K562 (cell line): ENCODE results near the gene STXBP6.

ENCODE experiments used
- EZH2 ChIP-seq: IDR thresholded peaks from 2 replicates; pipeline ENCODE4 v1.6.1; 2012; ENCODE audit warnings: low read depth, mild to moderate bottlenecking, inconsistent platforms, low read length, borderline replicate concordance
- POLR2AphosphoS2 ChIP-seq: IDR thresholded peaks from 2 replicates; pipeline ENCODE4 v1.6.1; 2012; ENCODE audit warnings: low read length, improper control_type of control experiment
- SP1 ChIP-seq: sonication (generic); formaldehyde crosslinking; IDR thresholded peaks from 2 replicates; pipeline ENCODE4 v1.8.1; 2022; ENCODE audit warnings: mild to moderate bottlenecking, missing genetic modification reagents
- TBL1XR1 ChIP-seq, 2 experiments: IDR thresholded peaks; 2 replicates each; pipeline ENCODE4 v1.6.1; 2012; ENCODE audit warnings: improper control_type of control experiment in 2 of 2, low read length in 2 of 2, mild to moderate bottlenecking in 1 of 2

DNA sequence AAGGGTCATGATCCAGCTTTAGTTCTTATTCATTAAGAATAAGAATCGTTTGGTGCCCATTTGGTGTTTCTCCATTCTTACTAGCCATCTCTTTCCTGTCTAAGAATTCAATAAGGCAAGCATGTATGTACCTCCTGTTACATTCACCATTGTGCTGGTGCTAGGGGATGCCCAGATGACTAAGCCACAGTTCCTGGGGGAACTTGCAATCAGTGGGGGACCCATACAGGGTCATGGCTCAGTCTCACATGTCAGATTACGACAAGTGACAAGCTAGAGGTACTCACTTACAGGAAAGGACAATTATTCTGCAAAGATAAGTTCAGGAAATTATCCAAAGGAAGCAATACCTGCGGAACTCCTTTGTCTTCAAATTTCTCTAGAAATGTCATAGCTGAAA lies 125.4 kb downstream of the STXBP6 start:
- no peak for TF ChIP-seq SP1
- TF ChIP-seq POLR2AphosphoS2: no peak
- TF ChIP-seq TBL1XR1 (IDR thresholded peaks at IDR 0.05; ENCODE audit: low read length in 2 of 2): no peak
- TF ChIP-seq EZH2: no peak
